ENCODE results near the gene RANBP3L. TPM values are rescaled to one million over a fixed set of nuclear protein-coding genes. Genes with fewer than 3 reads are reported as not detected.

The RANBP3L gene
- total and polyA plus RNA-seq, 5 donors from 2014 or later: not detected

DNA sequence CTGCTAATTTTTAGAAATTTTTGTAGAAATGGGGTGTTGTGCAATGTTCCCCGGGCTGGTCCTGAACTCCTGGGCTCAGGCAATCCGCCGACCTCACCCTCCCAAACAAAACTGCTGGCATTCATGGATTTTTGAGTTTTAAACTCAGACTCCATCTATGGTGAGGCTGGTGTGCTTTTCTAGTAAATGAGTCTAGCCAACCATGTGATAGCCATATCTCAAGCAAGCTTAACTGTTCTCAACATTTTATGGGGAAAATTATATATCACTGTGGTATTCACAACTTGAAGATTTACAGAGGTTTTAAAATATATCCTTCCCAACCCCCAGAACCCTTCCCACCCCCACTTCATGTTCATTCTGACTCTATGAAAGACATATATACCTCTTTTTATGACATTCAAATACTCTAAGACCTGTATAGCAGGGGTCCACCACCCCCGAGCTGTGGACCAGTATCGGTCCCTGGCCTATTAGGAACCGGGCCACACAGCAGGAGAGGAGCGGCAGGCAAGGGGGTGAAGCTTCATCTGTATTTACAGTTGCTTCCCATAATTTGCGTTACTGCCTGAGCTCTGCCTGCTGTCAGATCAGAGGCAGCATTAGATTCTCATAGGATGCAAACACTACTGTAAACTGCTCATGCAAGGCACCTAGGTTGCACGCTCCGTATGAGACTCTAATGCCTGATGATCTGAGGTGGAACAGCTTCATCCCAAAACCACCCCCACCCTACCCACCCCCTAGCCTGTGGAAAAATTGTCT is 55.5 kb downstream of the RANBP3L start:
- no peak overlapping the region for H3K4me3 Mint-ChIP-seq
- ATAC-seq (ENCODE audit: low read depth in 2 of 2) (no peak), DNase-seq (no peak)
- Histone ChIP-seq H3K27ac (ENCODE audit: insufficient read depth, low read length, poor library complexity, severe bottlenecking) (no peak overlapping the region), H3K27me3 (ENCODE audit: control insufficient read depth, insufficient read depth, low read length) (peaks cover 11% of the 10 kb centered on the region), H3K36me3 (ENCODE audit: control insufficient read depth, insufficient read depth, low read length) (no peaks in the 10 kb centered on the region), H3K4me3 (ENCODE audit: low read depth, low read length) (no peak overlapping the region), H3K4me1 (ENCODE audit: control insufficient read depth, insufficient read depth, low read length, poor library complexity, severe bottlenecking) (peaks cover 9% of the 10 kb centered on the region), H3K9me3 (ENCODE audit: control insufficient read depth in 2 of 2, low read length in 2 of 2) (no peaks in the 10 kb centered on the region)
- peaks cover 7 to 20% (median 17%) of the 10 kb centered on the region in 4 donors for H3K4me1 Mint-ChIP-seq
- H3K27ac Mint-ChIP-seq: no peak overlapping the region
- H3K36me3 Mint-ChIP-seq: no peaks in the 10 kb centered on the region
- H3K9me3 Mint-ChIP-seq: no peaks in the 10 kb centered on the region
- H3K27me3 Mint-ChIP-seq: peaks cover 28% of the 10 kb centered on the region

DNA sequence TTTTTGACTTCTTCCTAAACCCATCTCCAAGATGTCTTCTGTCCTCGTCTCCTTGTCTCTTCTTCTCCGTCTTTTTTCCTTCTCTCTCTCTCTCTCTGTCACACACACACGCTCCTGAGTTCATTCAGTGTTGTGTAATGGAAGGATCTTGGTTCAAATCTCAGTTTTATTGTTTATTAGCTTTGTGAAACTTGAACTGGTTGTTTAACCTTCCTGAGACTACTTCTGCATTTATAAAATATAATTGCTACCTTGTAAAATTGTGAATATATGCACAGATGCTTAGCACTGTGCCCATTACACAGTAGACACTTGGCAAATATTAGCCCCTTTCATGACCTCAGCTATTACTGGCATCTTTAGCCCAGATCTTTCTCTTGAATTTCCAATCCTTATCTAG is 57.6 kb downstream of the RANBP3L start:
- H3K4me1 ChIP-seq (ENCODE audit: control insufficient read depth, insufficient read depth, low read length, poor library complexity, severe bottlenecking): peaks cover 22% of the 10 kb centered on the region
- H3K36me3 ChIP-seq (ENCODE audit: control insufficient read depth, insufficient read depth, low read length): no peaks in the 10 kb centered on the region
- peaks cover 21 to 35% (median 25%) of the 10 kb centered on the region in 4 donors for H3K4me1 Mint-ChIP-seq
- peak overlapping the region; percentile 20 to 92 (median 27) for H3K27ac Mint-ChIP-seq
- H3K36me3 Mint-ChIP-seq: no peaks in the 10 kb centered on the region
- no peak overlapping the region for H3K27ac ChIP-seq (ENCODE audit: insufficient read depth, low read length, poor library complexity, severe bottlenecking)
- peaks cover 12% of the 10 kb centered on the region for H3K27me3 Mint-ChIP-seq
- peaks cover 2% of the 10 kb centered on the region for H3K27me3 ChIP-seq (ENCODE audit: control insufficient read depth, insufficient read depth, low read length)
- H3K9me3 Mint-ChIP-seq: no peaks in the 10 kb centered on the region
- H3K4me3 Mint-ChIP-seq: peak overlapping the region in 3 of 4 donors; percentile 3 to 98 (median 88)
- no peaks in the 10 kb centered on the region for H3K9me3 ChIP-seq (ENCODE audit: control insufficient read depth in 2 of 2, low read length in 2 of 2)
- no peak for DNase-seq
- no peak overlapping the region for H3K4me3 ChIP-seq (ENCODE audit: low read depth, low read length)
- ATAC-seq (ENCODE audit: low read depth in 2 of 2): no peak

DNA sequence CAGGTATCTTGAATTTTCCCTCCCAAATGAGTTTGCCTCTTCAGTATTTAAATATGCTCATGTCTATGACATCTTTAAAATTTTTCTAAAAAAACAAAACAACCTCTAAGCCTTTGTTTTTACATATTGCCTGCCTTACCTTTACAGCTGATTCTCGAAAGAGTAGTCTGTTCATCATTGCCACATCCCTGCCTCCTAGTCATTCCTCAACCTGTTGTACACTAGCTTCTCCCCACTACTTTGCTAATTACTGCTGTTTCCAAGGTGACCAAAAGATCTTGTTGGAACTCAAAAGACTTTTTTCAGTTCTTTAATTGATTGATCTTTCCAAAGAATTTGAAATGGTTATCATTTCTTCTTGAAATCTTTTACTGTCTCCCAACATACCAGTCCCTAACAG is 58.0 kb downstream of the RANBP3L start:
- DNase-seq (no peak), ATAC-seq (ENCODE audit: low read depth in 2 of 2) (no peak)
- Mint-ChIP-seq H3K27ac (peak overlapping the region in 2 of 3 donors; percentile 27 to 92), H3K4me1 (peaks cover 24 to 39% (median 27%) of the 10 kb centered on the region in 4 donors), H3K27me3 (peaks cover 12% of the 10 kb centered on the region), H3K9me3 (no peaks in the 10 kb centered on the region), H3K36me3 (no peaks in the 10 kb centered on the region), H3K4me3 (peak overlapping the region; percentile 88 to 98 (median 93))
- peaks cover 22% of the 10 kb centered on the region for H3K4me1 ChIP-seq (ENCODE audit: control insufficient read depth, insufficient read depth, low read length, poor library complexity, severe bottlenecking)
- H3K36me3 ChIP-seq (ENCODE audit: control insufficient read depth, insufficient read depth, low read length): no peaks in the 10 kb centered on the region
- no peaks in the 10 kb centered on the region for H3K9me3 ChIP-seq (ENCODE audit: control insufficient read depth in 2 of 2, low read length in 2 of 2)
- H3K4me3 ChIP-seq (ENCODE audit: low read depth, low read length): no peak overlapping the region
- H3K27ac ChIP-seq (ENCODE audit: insufficient read depth, low read length, poor library complexity, severe bottlenecking): no peak overlapping the region
- H3K27me3 ChIP-seq (ENCODE audit: control insufficient read depth, insufficient read depth, low read length): no peaks in the 10 kb centered on the region

DNA sequence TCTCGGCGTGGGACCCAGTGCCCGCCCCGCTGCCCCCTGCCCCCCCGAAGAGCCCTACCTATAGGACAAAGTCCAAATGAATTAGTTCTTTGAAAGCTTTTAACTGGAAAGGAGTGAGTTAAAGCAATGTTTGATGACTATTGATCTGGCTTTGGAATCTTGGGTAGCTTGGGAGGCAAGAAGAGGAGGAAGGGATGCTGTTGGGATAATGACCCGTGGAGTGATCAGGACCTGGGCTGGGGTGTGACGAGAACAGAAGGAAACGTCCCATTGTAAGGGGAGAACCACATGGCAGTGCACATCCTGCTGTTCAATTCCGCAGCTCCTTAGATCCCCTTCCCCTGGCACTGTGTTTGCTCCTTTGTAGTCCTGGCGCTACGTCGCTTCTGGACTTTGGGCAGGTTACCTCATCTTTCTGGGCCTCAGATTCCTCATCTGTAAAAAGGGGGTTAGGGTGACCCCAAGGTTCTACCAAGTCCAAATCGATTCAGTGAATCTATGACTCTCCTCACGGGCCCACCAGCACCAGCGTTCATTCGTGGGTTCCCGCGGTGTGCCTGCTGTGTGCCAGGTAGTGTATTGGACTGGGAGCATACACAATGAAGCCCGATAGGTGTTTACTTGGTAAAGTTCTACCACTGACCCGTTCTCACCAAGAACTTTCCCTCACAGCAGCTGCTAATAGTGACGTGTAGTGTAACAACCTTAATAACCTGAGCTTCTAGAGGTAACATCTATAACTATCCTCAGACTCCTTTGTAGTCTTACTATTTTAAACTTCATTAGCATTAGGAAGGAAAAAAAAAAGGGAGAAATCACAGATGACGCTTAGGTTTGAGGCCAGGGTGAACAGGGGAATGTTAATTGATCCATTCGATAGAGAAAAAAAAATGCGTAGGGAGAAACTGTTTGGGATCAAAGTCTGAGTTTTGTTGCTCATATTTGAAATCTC is 58.9 kb downstream of the RANBP3L start:
- Histone ChIP-seq H3K27me3 (ENCODE audit: control insufficient read depth, insufficient read depth, low read length) (no peaks in the 10 kb centered on the region), H3K4me1 (ENCODE audit: control insufficient read depth, insufficient read depth, low read length, poor library complexity, severe bottlenecking) (peaks cover 22% of the 10 kb centered on the region), H3K9me3 (ENCODE audit: control insufficient read depth in 2 of 2, low read length in 2 of 2) (no peaks in the 10 kb centered on the region), H3K4me3 (ENCODE audit: low read depth, low read length) (peak overlapping the region; percentile 85), H3K27ac (ENCODE audit: insufficient read depth, low read length, poor library complexity, severe bottlenecking) (peak overlapping the region; percentile 94), H3K36me3 (ENCODE audit: control insufficient read depth, insufficient read depth, low read length) (no peaks in the 10 kb centered on the region)
- peaks cover 9% of the 10 kb centered on the region for H3K27me3 Mint-ChIP-seq
- H3K9me3 Mint-ChIP-seq: no peaks in the 10 kb centered on the region
- H3K4me3 Mint-ChIP-seq: peak overlapping the region; percentile 88 to 98 (median 93)
- peaks cover 24 to 46% (median 32%) of the 10 kb centered on the region in 4 donors for H3K4me1 Mint-ChIP-seq
- DNase-seq (peak in 2 of 3 donors; percentile 5 to 16), ATAC-seq (ENCODE audit: low read depth in 2 of 2) (no peak)
- H3K27ac Mint-ChIP-seq: peak overlapping the region; percentile 92 to 98 (median 98)
- no peaks in the 10 kb centered on the region for H3K36me3 Mint-ChIP-seq

DNA sequence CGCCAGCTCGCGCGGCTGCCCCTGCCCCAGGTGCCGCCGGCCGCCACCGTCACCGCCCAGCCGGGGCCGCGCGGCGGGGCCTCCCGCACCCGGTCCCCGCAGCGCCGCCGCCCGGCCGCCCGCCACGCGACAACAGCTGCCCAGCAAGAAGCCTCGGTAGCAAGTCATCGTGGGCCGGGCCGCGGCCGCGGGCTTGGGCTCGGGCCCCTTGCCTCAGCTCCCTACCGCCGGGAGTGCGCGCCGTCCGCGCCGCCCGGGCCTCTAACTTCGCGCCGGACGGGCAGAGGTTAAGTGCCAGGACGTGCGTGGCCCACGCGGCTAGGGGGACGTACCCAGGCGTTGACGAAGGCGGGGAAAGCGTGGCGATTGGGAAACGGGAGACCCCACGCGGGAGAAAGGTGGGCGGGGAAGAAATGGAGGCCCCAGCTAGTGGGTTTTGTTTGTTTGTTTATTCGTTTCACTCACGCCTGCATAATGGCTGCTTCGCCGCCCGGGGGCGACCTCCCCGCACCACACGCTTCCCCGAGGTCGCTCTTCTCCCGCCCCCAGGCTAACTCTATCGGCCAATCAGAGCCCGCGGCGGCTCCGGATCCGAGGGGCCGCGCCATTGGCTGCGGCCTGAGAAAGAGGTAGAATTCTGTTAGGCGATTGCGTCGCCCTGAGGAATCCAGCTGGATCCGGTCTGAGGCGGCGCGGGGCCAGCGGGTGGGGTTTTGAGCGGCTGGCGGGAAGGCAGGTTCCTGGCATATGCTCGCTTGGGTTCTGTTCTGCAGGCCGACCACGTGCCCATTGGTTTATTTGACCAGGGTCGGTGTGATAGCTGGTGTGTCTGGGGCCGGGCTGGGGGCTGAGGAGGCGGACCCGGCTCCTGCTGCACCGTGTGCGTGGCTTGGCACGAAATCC is 59.8 kb downstream of the RANBP3L start, which contains the start of gene NADK2:
Gene NADK2 (minus strand): TSS at position 295 of the 903 bp plus-strand sequence. CDS start 127 bp downstream, at position 168.
- Mint-ChIP-seq H3K36me3 (no peaks in the 10 kb centered on the region), H3K4me1 (peaks cover 24 to 48% (median 35%) of the 10 kb centered on the region in 4 donors), H3K4me3 (peak within 1 kb of the TSS; percentile 91 to 98 (median 94)), H3K27ac (peak within 1 kb of the TSS; percentile 92 to 98 (median 98)), H3K9me3 (no peaks in the 10 kb centered on the region), H3K27me3 (no peaks in the 10 kb centered on the region)
- peak; percentile 93 to 95 (median 93) for DNase-seq
- H3K4me3 ChIP-seq (ENCODE audit: low read depth, low read length): peak within 1 kb of the TSS; percentile 85
- peak; percentile 89 to 91 for ATAC-seq (ENCODE audit: low read depth in 2 of 2)
- H3K27me3 ChIP-seq (ENCODE audit: control insufficient read depth, insufficient read depth, low read length): no peaks in the 10 kb centered on the region
- H3K36me3 ChIP-seq (ENCODE audit: control insufficient read depth, insufficient read depth, low read length): no peaks in the 10 kb centered on the region
- H3K9me3 ChIP-seq (ENCODE audit: control insufficient read depth in 2 of 2, low read length in 2 of 2): no peaks in the 10 kb centered on the region
- H3K4me1 ChIP-seq (ENCODE audit: control insufficient read depth, insufficient read depth, low read length, poor library complexity, severe bottlenecking): peaks cover 22% of the 10 kb centered on the region
- peak within 1 kb of the TSS; percentile 94 for H3K27ac ChIP-seq (ENCODE audit: insufficient read depth, low read length, poor library complexity, severe bottlenecking)

DNA sequence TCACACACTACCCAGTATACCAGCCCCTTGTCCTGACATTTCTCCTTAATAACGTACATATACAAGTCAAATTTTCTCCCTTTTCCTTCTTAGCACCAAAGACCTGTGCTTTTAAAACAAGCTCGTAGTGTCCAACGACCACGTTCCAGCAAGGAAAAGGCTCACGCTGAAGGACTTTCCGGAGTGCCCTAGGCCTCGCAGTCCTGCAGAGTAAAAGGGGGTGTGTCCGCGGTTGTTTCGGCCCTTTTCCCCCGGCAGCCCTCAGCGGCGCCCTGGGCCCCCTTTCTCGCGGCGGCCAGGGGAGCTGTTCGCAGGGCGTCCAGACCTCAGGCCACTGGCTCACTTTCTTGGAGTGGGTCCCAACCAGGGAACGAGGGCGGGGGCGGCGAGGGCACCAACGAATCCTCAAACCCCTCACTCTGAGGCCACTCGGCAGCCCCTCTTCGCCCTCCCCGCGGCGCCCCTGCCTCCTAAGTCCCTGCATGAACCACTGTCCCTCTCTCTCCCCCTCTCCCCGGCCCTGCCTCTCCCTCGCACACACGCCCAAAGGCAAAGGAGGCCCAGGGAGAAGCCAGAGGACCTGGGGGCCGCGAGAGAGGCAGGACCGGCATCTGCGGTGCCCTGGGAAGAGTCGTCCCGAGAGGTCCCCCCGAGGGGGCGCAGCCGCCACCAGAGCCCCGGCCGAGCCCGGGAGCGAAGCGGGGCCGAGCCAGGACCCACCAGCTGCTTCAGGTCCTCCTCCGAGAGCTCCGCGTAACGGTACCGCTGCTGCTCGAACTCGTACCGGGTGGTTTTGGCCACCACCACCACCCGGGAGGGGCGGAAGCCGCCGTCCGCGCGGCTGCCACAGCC is 60.7 kb downstream of the RANBP3L start:
- Histone ChIP-seq H3K9me3 (ENCODE audit: control insufficient read depth in 2 of 2, low read length in 2 of 2) (no peaks in the 10 kb centered on the region), H3K4me1 (ENCODE audit: control insufficient read depth, insufficient read depth, low read length, poor library complexity, severe bottlenecking) (peaks cover 22% of the 10 kb centered on the region), H3K36me3 (ENCODE audit: control insufficient read depth, insufficient read depth, low read length) (no peaks in the 10 kb centered on the region), H3K27me3 (ENCODE audit: control insufficient read depth, insufficient read depth, low read length) (no peaks in the 10 kb centered on the region), H3K27ac (ENCODE audit: insufficient read depth, low read length, poor library complexity, severe bottlenecking) (peak overlapping the region; percentile 94), H3K4me3 (ENCODE audit: low read depth, low read length) (peak overlapping the region; percentile 56)
- ATAC-seq (ENCODE audit: low read depth in 2 of 2) (peak in 1 of 2 donors; percentile 6), DNase-seq (peak; percentile 3 to 22 (median 9))
- Mint-ChIP-seq H3K36me3 (no peaks in the 10 kb centered on the region), H3K27ac (peak overlapping the region; percentile 0 to 75 (median 70)), H3K4me1 (peaks cover 24 to 53% (median 39%) of the 10 kb centered on the region in 4 donors), H3K27me3 (no peaks in the 10 kb centered on the region), H3K4me3 (peak overlapping the region; percentile 78 to 94 (median 89)), H3K9me3 (no peaks in the 10 kb centered on the region)

Measured in CD4-positive, CD25-positive, alpha-beta regulatory T cell (primary cell).